GM12878 (cell line): ENCODE measurements around the gene SLC15A3. TPM values are rescaled to one million over a fixed set of nuclear protein-coding genes. Genes with fewer than 3 reads are reported as not detected.

Source experiments
- ATAC-seq: fragments of 200-7000 bp; cut with Tn5 transposase; 3 replicates; pipeline ENCODE4 v1.9.1; 2020; ENCODE audit warnings: mild to moderate bottlenecking, moderate library complexity
- BruUV-seq: library from RNA; stranded (reverse); fragments of 400-500 nt; replicated peaks from 2 replicates; lab custom pipeline; 2021; lab: Mats Ljungman, UMichigan
- CTCF ChIA-PET: fragments of 300-600 bp; sonication (Branson Sonifier 250); formaldehyde crosslinking; extraction: SDS; loops from one replicate; lab custom pipeline; 2021; ENCODE audit warnings: inconsistent platforms; lab: Yijun Ruan, JAX
- POLR2A ChIA-PET: fragments of 350-600 bp; formaldehyde crosslinking; extraction: SDS; loops from one replicate; lab custom pipeline; 2021; ENCODE audit warnings: inconsistent platforms; lab: Charles Lee
- RAD21 ChIA-PET: fragments of 300-600 bp; sonication (Branson Sonifier 250); formaldehyde crosslinking; loops from one replicate; lab custom pipeline; 2023; ENCODE audit warnings: antibody characterized with exemption; ENCODE audit not compliant: unreplicated experiment; lab: Charles Lee
- SMC1A ChIA-PET: fragments of 300-600 bp; sonication (Branson Sonifier 250); formaldehyde crosslinking; loops from one replicate; lab custom pipeline; 2023; ENCODE audit not compliant: unreplicated experiment, uncharacterized antibody; lab: Charles Lee
- DNase-seq: peaks from one replicate; pipeline ENCODE4 v3.0.0-alpha.2; 2011; ENCODE audit warnings: low read depth, low spot score
- FAIRE-seq: peaks from 3 replicates; lab custom pipeline; 2011; peaks lifted over from hg19 to GRCh38; lab: Jason Lieb, UNC
- H2AFZ ChIP-seq: 2 replicates; pipeline ENCODE4 v1.6.0; 2011; ENCODE audit warnings: low read depth, low read length, control low read depth; ENCODE audit not compliant: control insufficient read depth
- H3K27ac ChIP-seq: 2 replicates; pipeline ENCODE4 v1.5.1; 2011; ENCODE audit warnings: control low read depth; ENCODE audit not compliant: control insufficient read depth, insufficient read depth
- H3K27me3 ChIP-seq, 2 experiments: replicated peaks in 1 of 2; 2 replicates each; pipeline versions ENCODE4 v1.6.0 to v1.6.1; 2011; ENCODE audit warnings: low read length in 1 of 2; ENCODE audit not compliant: control insufficient read depth in 2 of 2, insufficient read depth in 2 of 2
- H3K36me3 ChIP-seq, 2 experiments: 2 replicates each; pipeline ENCODE4 v1.5.1; 2011; ENCODE audit warnings: low read length in 1 of 2; ENCODE audit not compliant: control insufficient read depth in 2 of 2, insufficient read depth in 2 of 2
- H3K4me1 ChIP-seq: 2 replicates; pipeline ENCODE4 v1.6.1; 2011; ENCODE audit warnings: mild to moderate bottlenecking, low read length, moderate library complexity, mixed read lengths; ENCODE audit not compliant: control insufficient read depth, insufficient read depth
- H3K4me2 ChIP-seq: 2 replicates; pipeline ENCODE4 v1.6.0; 2011; ENCODE audit warnings: control low read depth; ENCODE audit not compliant: control insufficient read depth, insufficient read depth
- H3K4me3 ChIP-seq: fragments of 200-600 bp; sonication (generic); 2 replicates; pipeline ENCODE4 v1.5.1; 2016
- H3K79me2 ChIP-seq: 2 replicates; pipeline ENCODE4 v1.6.0; 2011; ENCODE audit warnings: low read length; ENCODE audit not compliant: control insufficient read depth, insufficient read depth
- H3K9ac ChIP-seq: 2 replicates; pipeline ENCODE4 v1.8.0; 2011; ENCODE audit warnings: low read length, control low read depth, mixed read lengths; ENCODE audit not compliant: control insufficient read depth, insufficient read depth
- H3K9me3 ChIP-seq: replicated peaks from 3 replicates; pipeline ENCODE4 v1.5.1; 2011; ENCODE audit warnings: mild to moderate bottlenecking, low read length; ENCODE audit not compliant: control insufficient read depth, insufficient read depth
- H4K20me1 ChIP-seq: 2 replicates; pipeline ENCODE4 v1.6.0; 2011; ENCODE audit not compliant: control insufficient read depth, insufficient read depth
- BCL11A ChIP-seq: IDR thresholded peaks from 2 replicates; pipeline ENCODE4 v1.6.1; 2011; ENCODE audit warnings: low read depth, low read length
- CBX3 ChIP-seq: fragments of 200-600 bp; sonication (generic); IDR thresholded peaks from 2 replicates; pipeline ENCODE4 v1.6.1; 2016; ENCODE audit warnings: low read depth, borderline replicate concordance
- DPF2 ChIP-seq: fragments of 450-650 bp; IDR thresholded peaks from 2 replicates; pipeline ENCODE4 v1.6.1; 2017; ENCODE audit warnings: mild to moderate bottlenecking
- FOS ChIP-seq: IDR thresholded peaks from 3 replicates; pipeline ENCODE4 v1.6.1; 2011; ENCODE audit warnings: borderline replicate concordance; ENCODE audit not compliant: insufficient read length; ENCODE audit errors: extremely low read depth
- HDAC6 ChIP-seq: fragments of 200-600 bp; sonication (generic); IDR thresholded peaks from one replicate; pipeline ENCODE4 v1.8.0; 2017; ENCODE audit warnings: antibody characterized with exemption; ENCODE audit not compliant: unreplicated experiment
- IKZF1 ChIP-seq: fragments of 450-650 bp; conservative IDR thresholded peaks from 2 replicates; pipeline ENCODE4 v1.6.1; 2017; ENCODE audit warnings: antibody characterized with exemption, mild to moderate bottlenecking
- MTA3 ChIP-seq: IDR thresholded peaks from 2 replicates; pipeline ENCODE4 v1.6.1; 2012; ENCODE audit warnings: low read length, inconsistent platforms, borderline replicate concordance
- NR2C2 ChIP-seq: IDR thresholded peaks from 2 replicates; pipeline ENCODE4 v1.6.1; 2011; ENCODE audit warnings: borderline replicate concordance, low read depth; ENCODE audit not compliant: control insufficient read depth, insufficient read length
- RUNX3 ChIP-seq: IDR thresholded peaks from 2 replicates; pipeline ENCODE4 v1.6.1; 2012; ENCODE audit warnings: low read length, inconsistent platforms
- STAT3 ChIP-seq: IDR thresholded peaks from 2 replicates; pipeline ENCODE4 v1.6.1; 2011; ENCODE audit warnings: low read depth, low read length, improper control_type of control experiment
- TAF1 ChIP-seq: IDR thresholded peaks from 2 replicates; pipeline ENCODE4 v1.6.1; 2011; ENCODE audit warnings: mild to moderate bottlenecking, low read depth, low read length, borderline replicate concordance
- TCF12 ChIP-seq: IDR thresholded peaks from 2 replicates; pipeline ENCODE4 v1.6.1; 2011; ENCODE audit warnings: low read depth, mild to moderate bottlenecking, low read length
- ZBTB11 ChIP-seq: fragments of 450-650 bp; formaldehyde crosslinking; IDR thresholded peaks from 2 replicates; pipeline ENCODE4 v1.5.0; 2022; ENCODE audit warnings: mild to moderate bottlenecking, missing genetic modification characterization
- ZNF217 ChIP-seq: fragments of 450-650 bp; IDR thresholded peaks from 2 replicates; pipeline ENCODE4 v1.6.1; 2017; ENCODE audit warnings: antibody characterized with exemption, mild to moderate bottlenecking
- ZSCAN29 ChIP-seq: fragments of 450-650 bp; IDR thresholded peaks from 2 replicates; pipeline ENCODE4 v1.6.1; 2017; ENCODE audit warnings: mild to moderate bottlenecking, moderate library complexity
- WGBS: methylation state at CpG from one replicate; pipeline ENCODE4 v1.1.6; 2016; ENCODE audit warnings: low lambda C conversion rate; ENCODE audit not compliant: insufficient replicate concordance, insufficient coverage; ENCODE audit errors: missing lambda C conversion rate; 5-methylcytosine and 5-hydroxymethylcytosine counted together
- in situ Hi-C: fragments of 300-500 bp; cut with MboI; formaldehyde crosslinking; loops from 9 replicates; pipeline ENCODE4 v1.14.3; 2018; ENCODE audit warnings: mixed read lengths
- intact Hi-C: fragments of 100-400 bp; cut with micrococcal nuclease; formaldehyde crosslinking; loops from one replicate; pipeline ENCODE4 v1.14.2; 2022; ENCODE audit not compliant: unreplicated experiment
- polyA plus RNA-seq, 11 experiments: library from polyadenylated mRNA; depleted of rRNA in 4 of 11; unstranded in 6 of 11; stranded (reverse) in 5 of 11; fragments of >200 nt; fragmentation: Nextera tagmentation in 4 of 11; fragmentation: Illumina TruSeq in 1 of 11; extraction: Ambion mirVana in 4 of 11; extraction: Trizol in 1 of 11; gene quantifications; 1 replicate in 1 of 11; 2 replicates in 10 of 11; pipeline versions ENCODE4 v1.2.1 to v1.2.3, GENCODE V29; 2011 to 2016; ENCODE audit warnings: inconsistent platforms in 2 of 11, missing spikeins in 2 of 11, low read depth in 1 of 11
- total RNA-seq, 4 experiments: library from RNA; depleted of rRNA in 3 of 4; stranded (reverse); fragments of >200 nt in 3 of 4; fragmentation: Illumina TruSeq in 1 of 4; extraction: Trizol in 1 of 4; gene quantifications; 2 replicates each; pipeline versions ENCODE4 v1.2.1 to v1.2.3, GENCODE V29; 2013 to 2021

Gene SLC15A3
- total and polyA plus RNA-seq, 10 of the 15 experiments (the other 5 are each of a cell fraction or from before 2014, with no cell fraction given): 17.7 to 102 (median 55.8) TPM

- Histone ChIP-seq H3K4me2 (no peak overlapping the region), H3K4me3 (no peak overlapping the region), H3K79me2 (no peaks in the 10 kb centered on the region), H4K20me1 (no peaks in the 10 kb centered on the region), H2AFZ (no peak overlapping the region), H3K4me1 (no peaks in the 10 kb centered on the region), H3K27ac (no peak overlapping the region), H3K9ac (no peak overlapping the region), H3K36me3 (no peaks in the 10 kb centered on the region)
- BruUV-seq: no TSS peak
- ChIA-PET POLR2A (no interaction called here), CTCF (interaction anchor here (0.7 to 1.8 kb wide), 5 partner anchors 15 to 210 kb away, joined by 3 to 8 read pairs (median 3); no protein-coding TSS in a partner anchor), SMC1A (interaction anchor here (0.7 to 1.8 kb wide), 8 partner anchors 8 to 146 kb away, joined by 3 to 7 read pairs (median 4); no protein-coding TSS in a partner anchor), RAD21 (interaction anchor here (0.9 to 1.5 kb wide), 4 partner anchors 41 to 210 kb away, joined by 3 to 5 read pairs (median 3); no protein-coding TSS in a partner anchor)
- DNase-seq (no peak), FAIRE-seq (no peak)
- 50% methylated on average over 4 of the region's 4 CpGs for WGBS
- intact Hi-C loops: no loop called here
- TF ChIP-seq CBX3: no peak
- no peak for TF ChIP-seq DPF2
- TF ChIP-seq HDAC6: no peak
- no peak for TF ChIP-seq TCF12
- TF ChIP-seq RUNX3: no peak
- TF ChIP-seq NR2C2: no peak
- no peak for TF ChIP-seq ZBTB11 (CRISPR knock-in tag)
- no peak for TF ChIP-seq IKZF1
- TF ChIP-seq FOS: no peak
- no peak for TF ChIP-seq MTA3
- TF ChIP-seq TAF1: no peak
- TF ChIP-seq BCL11A: no peak
- TF ChIP-seq ZNF217: no peak
- no peak for TF ChIP-seq STAT3
- TF ChIP-seq ZSCAN29: no peak
- TF ChIP-seq, all 136 proteins: peak for 0
- in situ Hi-C loops: no loop called here
- H3K9me3 ChIP-seq: no peaks in the 10 kb centered on the region
- no peak for ATAC-seq
- H3K27me3 ChIP-seq: no peaks in the 10 kb centered on the region
Observed at GRCh38 chr11:60977224-60977623, 25.2 kb upstream of the SLC15A3 start.
